ENCODE measurements around the gene AP1G2. TPM values are rescaled to one million over a fixed set of nuclear protein-coding genes. Genes with fewer than 3 reads are reported as not detected.
A peak's percentile ranks its signal among the peaks of the same experiment; 100 is the strongest.

Gene AP1G2
- total and polyA plus RNA-seq, 2 of the 13 experiments (the other 11 are each of a cell fraction or from before 2014, with no cell fraction given), result 96.9 to 611 TPM

- TF ChIP-seq BRF2 (CRISPR knock-in tag; IDR thresholded peaks at IDR 0.05) (no peak), MAFG (CRISPR knock-in tag; IDR thresholded peaks at IDR 0.05) (no peak), IKZF4 (CRISPR knock-in tag; IDR thresholded peaks at IDR 0.05; ENCODE audit: borderline replicate concordance, low read depth, not compliant biosample characterization) (peak; percentile 84), ZNF10 (CRISPR knock-in tag; IDR thresholded peaks at IDR 0.05; ENCODE audit: borderline replicate concordance, low read depth) (peak; percentile 28; the same call in 1 of the 2 replicates), ZNF550 (CRISPR knock-in tag; IDR thresholded peaks at IDR 0.05; ENCODE audit: borderline replicate concordance) (peak; percentile 85; the same call in 1 of the 2 replicates), ZNF281 (CRISPR knock-in tag; IDR thresholded peaks at IDR 0.05; ENCODE audit: borderline replicate concordance) (peak; percentile 75; the same call in 1 of the 2 replicates), HOXA7 (CRISPR knock-in tag; IDR thresholded peaks at IDR 0.05) (no peak), BHLHE40 (IDR thresholded peaks at IDR 0.05; ENCODE audit: low read length) (peak; percentile 47), CHCHD3 (CRISPR knock-in tag; IDR thresholded peaks at IDR 0.05) (no peak), SMAD1 (CRISPR knock-in tag; IDR thresholded peaks at IDR 0.05; ENCODE audit: borderline replicate concordance, low read depth) (peak; percentile 98; the same call in 1 of the 2 replicates)
- TF ChIP-seq, protein P1, sequence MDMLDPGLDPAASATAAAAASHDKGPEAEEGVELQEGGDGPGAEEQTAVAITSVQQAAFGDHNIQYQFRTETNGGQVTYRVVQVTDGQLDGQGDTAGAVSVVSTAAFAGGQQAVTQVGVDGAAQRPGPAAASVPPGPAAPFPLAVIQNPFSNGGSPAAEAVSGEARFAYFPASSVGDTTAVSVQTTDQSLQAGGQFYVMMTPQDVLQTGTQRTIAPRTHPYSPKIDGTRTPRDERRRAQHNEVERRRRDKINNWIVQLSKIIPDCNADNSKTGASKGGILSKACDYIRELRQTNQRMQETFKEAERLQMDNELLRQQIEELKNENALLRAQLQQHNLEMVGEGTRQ (IDR thresholded peaks at IDR 0.05; ENCODE audit: low read depth, low read length), result peak; percentile 32; the same call in 1 of the 2 replicates
- TF ChIP-seq, protein P1 (CRISPR knock-in tag; IDR thresholded peaks at IDR 0.05; ENCODE audit: borderline replicate concordance), result no peak
- TF ChIP-seq, protein P2, sequence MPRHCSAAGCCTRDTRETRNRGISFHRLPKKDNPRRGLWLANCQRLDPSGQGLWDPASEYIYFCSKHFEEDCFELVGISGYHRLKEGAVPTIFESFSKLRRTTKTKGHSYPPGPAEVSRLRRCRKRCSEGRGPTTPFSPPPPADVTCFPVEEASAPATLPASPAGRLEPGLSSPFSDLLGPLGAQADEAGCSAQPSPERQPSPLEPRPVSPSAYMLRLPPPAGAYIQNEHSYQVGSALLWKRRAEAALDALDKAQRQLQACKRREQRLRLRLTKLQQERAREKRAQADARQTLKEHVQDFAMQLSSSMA (CRISPR knock-in tag; IDR thresholded peaks at IDR 0.05), result peak; percentile 87
- TF ChIP-seq, protein P3, sequence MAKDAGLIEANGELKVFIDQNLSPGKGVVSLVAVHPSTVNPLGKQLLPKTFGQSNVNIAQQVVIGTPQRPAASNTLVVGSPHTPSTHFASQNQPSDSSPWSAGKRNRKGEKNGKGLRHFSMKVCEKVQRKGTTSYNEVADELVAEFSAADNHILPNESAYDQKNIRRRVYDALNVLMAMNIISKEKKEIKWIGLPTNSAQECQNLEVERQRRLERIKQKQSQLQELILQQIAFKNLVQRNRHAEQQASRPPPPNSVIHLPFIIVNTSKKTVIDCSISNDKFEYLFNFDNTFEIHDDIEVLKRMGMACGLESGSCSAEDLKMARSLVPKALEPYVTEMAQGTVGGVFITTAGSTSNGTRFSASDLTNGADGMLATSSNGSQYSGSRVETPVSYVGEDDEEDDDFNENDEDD (CRISPR knock-in tag; IDR thresholded peaks at IDR 0.05; ENCODE audit: borderline replicate concordance), result peak; percentile 75; the same call in 1 of the 2 replicates
- TF ChIP-seq, protein P4, sequence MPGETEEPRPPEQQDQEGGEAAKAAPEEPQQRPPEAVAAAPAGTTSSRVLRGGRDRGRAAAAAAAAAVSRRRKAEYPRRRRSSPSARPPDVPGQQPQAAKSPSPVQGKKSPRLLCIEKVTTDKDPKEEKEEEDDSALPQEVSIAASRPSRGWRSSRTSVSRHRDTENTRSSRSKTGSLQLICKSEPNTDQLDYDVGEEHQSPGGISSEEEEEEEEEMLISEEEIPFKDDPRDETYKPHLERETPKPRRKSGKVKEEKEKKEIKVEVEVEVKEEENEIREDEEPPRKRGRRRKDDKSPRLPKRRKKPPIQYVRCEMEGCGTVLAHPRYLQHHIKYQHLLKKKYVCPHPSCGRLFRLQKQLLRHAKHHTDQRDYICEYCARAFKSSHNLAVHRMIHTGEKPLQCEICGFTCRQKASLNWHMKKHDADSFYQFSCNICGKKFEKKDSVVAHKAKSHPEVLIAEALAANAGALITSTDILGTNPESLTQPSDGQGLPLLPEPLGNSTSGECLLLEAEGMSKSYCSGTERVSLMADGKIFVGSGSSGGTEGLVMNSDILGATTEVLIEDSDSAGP (CRISPR knock-in tag; IDR thresholded peaks at IDR 0.05; ENCODE audit: borderline replicate concordance), result peak; percentile 96
These were observed at the start of gene AP1G2 (continued) for GRCh38 chr14:23567186-23568020.
